Ascending aorta (tissue), 2 donors: ENCODE results near the gene DTX3L. TPM values are rescaled to one million over a fixed set of nuclear protein-coding genes. Genes with fewer than 3 reads are reported as not detected.

Experiments used
- DNase-seq, 2 donors: peaks; one replicate each; pipeline ENCODE4 v3.0.0-alpha.2; 2019; ENCODE audit warnings: low spot score in 2 of 2
- H3K27ac ChIP-seq, 2 donors: fragments of 200-600 bp; sonication (generic); one replicate each; pipeline ENCODE4 v1.5.1; 2016 to 2017; ENCODE audit warnings: mild to moderate bottlenecking in 1 of 2
- H3K27me3 ChIP-seq: fragments of 200-600 bp; sonication (generic); one replicate; pipeline ENCODE4 v1.5.1; 2017
- H3K36me3 ChIP-seq, 2 donors: fragments of 200-600 bp; sonication (generic); one replicate each; pipeline ENCODE4 v1.5.1; 2016
- H3K4me1 ChIP-seq, 2 donors: fragments of 200-600 bp; sonication (generic); one replicate each; pipeline ENCODE4 v1.5.1; 2016 to 2017; ENCODE audit warnings: mild to moderate bottlenecking in 1 of 2
- H3K4me3 ChIP-seq, 2 donors: fragments of 200-600 bp; sonication (generic); one replicate each; pipeline ENCODE4 v1.5.1; 2016 to 2017; ENCODE audit warnings: mild to moderate bottlenecking in 1 of 2
- H3K9me3 ChIP-seq, 2 donors: fragments of 200-600 bp; sonication (generic); one replicate each; pipeline ENCODE4 v1.5.1; 2016
- CTCF ChIP-seq, 3 experiments: fragments of 200-600 bp in 2 of 3; fragments of 450-650 bp in 1 of 3; sonication (generic) in 2 of 3; IDR thresholded peaks; one replicate each; pipeline ENCODE4 v1.5.1; 2016 to 2019; ENCODE audit warnings: antibody characterized with exemption in 3 of 3, mild to moderate bottlenecking in 1 of 3, moderate library complexity in 1 of 3
- intact Hi-C: fragments of 100-400 bp; cut with DNase I; formaldehyde crosslinking; loops from one replicate; pipeline ENCODE4 v1.15.1; 2023
- total RNA-seq: library from RNA; depleted of rRNA; stranded (reverse); fragments of >200 nt; gene quantifications from one replicate; pipeline ENCODE4 v1.1.0, GENCODE V29; 2016

Gene DTX3L
- total RNA-seq, 1 donor from 2014 or later = 22.4 TPM

DNA sequence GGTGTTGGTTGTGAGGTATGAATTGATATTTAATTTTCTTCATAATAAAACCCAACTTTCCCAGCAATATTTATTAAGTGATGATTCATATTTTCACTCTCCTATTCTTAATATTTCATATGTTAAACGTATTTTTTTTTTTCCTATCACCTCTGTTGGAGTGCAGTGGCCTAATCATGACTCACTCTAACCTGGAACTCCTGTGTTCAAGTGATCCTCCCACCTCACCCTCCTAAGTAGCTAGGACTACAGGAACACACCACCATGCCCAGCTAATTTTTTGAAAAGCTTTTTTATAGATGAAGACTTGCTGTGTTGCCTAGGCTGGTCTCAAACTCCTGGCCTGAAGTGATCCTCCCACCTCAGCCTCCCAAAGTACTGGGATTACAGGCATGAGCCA lies 22.0 kb downstream of the DTX3L start:
- Histone ChIP-seq H3K27ac (no peak overlapping the region), H3K9me3 (peaks cover 0 to 17% of the 10 kb centered on the region in 2 donors), H3K27me3 (no peaks in the 10 kb centered on the region), H3K4me3 (no peak overlapping the region), H3K4me1 (no peaks in the 10 kb centered on the region), H3K36me3 (no peaks in the 10 kb centered on the region)
- no peak for DNase-seq
- TF ChIP-seq CTCF (IDR thresholded peaks at IDR 0.05) = no peak
- intact Hi-C loops = no loop called here

DNA sequence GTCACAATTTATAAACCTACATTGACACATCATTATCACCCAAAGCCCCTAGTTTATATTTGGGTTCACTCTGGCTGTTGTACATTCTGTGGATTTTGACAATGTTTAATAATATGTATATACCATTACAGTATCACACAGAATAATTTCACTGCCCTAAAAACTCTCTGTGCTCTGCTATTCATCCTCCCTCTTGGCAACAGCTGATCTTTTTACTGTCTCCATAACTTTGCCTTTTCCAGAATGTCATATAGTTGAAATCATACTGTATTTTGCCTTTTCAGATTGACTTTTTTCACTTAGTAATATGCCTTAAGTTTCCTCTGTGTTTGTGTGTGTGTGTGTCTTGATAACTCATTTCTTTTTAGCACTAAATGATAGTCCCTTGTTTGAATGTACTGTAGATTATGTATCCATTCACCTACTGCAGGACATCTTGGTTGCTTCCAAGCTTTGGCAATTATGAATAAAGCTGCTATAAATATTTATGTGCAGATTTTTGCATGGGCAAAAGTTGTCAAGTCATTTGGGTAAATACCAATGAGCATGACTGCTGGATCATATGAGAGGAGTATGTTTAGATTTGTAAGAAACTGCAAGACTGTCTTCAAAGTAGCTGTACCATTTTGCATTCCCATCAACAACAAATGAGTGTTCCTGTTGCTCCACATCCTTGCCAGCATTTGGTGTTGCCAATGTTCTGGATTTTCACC lies 22.8 kb downstream of the DTX3L start:
- H3K4me3 ChIP-seq = no peak overlapping the region
- H3K4me1 ChIP-seq = no peaks in the 10 kb centered on the region
- no peaks in the 10 kb centered on the region for H3K27me3 ChIP-seq
- intact Hi-C loops = no loop called here
- TF ChIP-seq CTCF (IDR thresholded peaks at IDR 0.05) = no peak
- no peak overlapping the region for H3K27ac ChIP-seq
- H3K36me3 ChIP-seq = no peaks in the 10 kb centered on the region
- no peak for DNase-seq
- H3K9me3 ChIP-seq = peaks cover 0 to 9% of the 10 kb centered on the region in 2 donors

DNA sequence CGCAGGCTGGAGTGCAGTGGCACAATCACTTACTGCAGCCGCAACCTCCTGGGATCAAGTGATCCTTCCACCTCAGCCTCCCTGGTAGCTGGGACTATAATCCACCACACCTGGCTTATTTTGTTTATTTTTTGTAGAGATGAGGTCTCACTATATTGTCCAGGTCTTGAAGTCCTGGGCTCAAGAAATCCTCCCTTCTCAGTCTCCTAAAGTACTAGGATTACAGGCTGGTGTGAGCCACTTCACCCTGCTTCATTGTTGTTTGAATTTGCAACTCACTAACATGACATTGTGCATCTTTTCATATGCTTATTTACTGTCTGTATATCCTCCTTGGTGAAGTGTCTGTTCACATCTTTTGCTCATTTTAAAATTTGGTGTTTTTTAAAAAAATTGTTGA lies 23.4 kb downstream of the DTX3L start:
- Histone ChIP-seq H3K27ac (no peak overlapping the region), H3K36me3 (no peaks in the 10 kb centered on the region), H3K4me1 (no peaks in the 10 kb centered on the region), H3K27me3 (no peaks in the 10 kb centered on the region), H3K9me3 (peaks cover 0 to 4% of the 10 kb centered on the region in 2 donors), H3K4me3 (no peak overlapping the region)
- TF ChIP-seq CTCF (IDR thresholded peaks at IDR 0.05) = no peak
- no peak for DNase-seq
- intact Hi-C loops = no loop called here

GRCh38 chr3:122589297-122589696 lies 25.2 kb downstream of the DTX3L start:
- no peaks in the 10 kb centered on the region for H3K4me1 ChIP-seq
- no peaks in the 10 kb centered on the region for H3K27me3 ChIP-seq
- no peaks in the 10 kb centered on the region for H3K9me3 ChIP-seq
- H3K36me3 ChIP-seq = no peaks in the 10 kb centered on the region
- TF ChIP-seq CTCF (IDR thresholded peaks at IDR 0.05) = no peak
- no peak for DNase-seq
- intact Hi-C loops = no loop called here
- H3K27ac ChIP-seq = no peak overlapping the region
- no peak overlapping the region for H3K4me3 ChIP-seq

GRCh38 chr3:122590610-122591009 lies 26.5 kb downstream of the DTX3L start:
- Histone ChIP-seq H3K9me3 (no peaks in the 10 kb centered on the region), H3K27me3 (no peaks in the 10 kb centered on the region), H3K36me3 (no peaks in the 10 kb centered on the region), H3K27ac (no peak overlapping the region), H3K4me3 (no peak overlapping the region), H3K4me1 (no peaks in the 10 kb centered on the region)
- no peak for DNase-seq
- intact Hi-C loops = no loop called here
- no peak for TF ChIP-seq CTCF (IDR thresholded peaks at IDR 0.05)

DNA sequence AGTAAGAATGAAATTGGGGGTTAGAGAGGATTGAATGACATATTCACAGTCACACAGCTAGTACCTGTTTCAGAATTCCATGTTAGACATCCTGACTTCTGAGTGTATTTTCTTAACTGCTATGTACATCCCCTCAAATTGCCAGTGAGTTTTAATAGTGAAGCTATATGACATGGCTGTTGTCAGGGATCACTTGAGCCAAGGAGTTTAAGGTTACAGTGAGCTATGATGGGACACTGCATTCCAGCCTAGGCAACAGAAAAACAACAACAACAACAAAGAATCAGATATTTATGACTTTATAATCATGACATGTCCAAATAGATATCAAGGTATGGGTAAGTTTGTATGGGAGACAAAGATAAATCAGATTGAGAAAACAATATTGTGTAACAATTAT lies 29.9 kb downstream of the DTX3L start:
- Histone ChIP-seq H3K4me3 (no peak overlapping the region), H3K9me3 (no peaks in the 10 kb centered on the region), H3K36me3 (no peaks in the 10 kb centered on the region), H3K27me3 (no peaks in the 10 kb centered on the region), H3K4me1 (no peaks in the 10 kb centered on the region), H3K27ac (no peak overlapping the region)
- no peak for DNase-seq
- intact Hi-C loops = no loop called here
- TF ChIP-seq CTCF (IDR thresholded peaks at IDR 0.05) = no peak
